SU-DHL-6 (cell line): Measurements from ENCODE around the gene TMEM204.

ENCODE experiments used
- H2AFZ ChIP-seq: fragments of 200-600 bp; sonication (generic); 2 replicates; pipeline ENCODE4 v1.6.1; 2014; ENCODE audit warnings: low read depth, mild to moderate bottlenecking, moderate library complexity, mixed read lengths, antibody characterized with exemption, low read length; ENCODE audit not compliant: severe bottlenecking
- H3F3A ChIP-seq: fragments of 200-600 bp; shearing (Covaris generic); 2 replicates; pipeline ENCODE4 v1.6.0; 2016; ENCODE audit warnings: antibody characterized with exemption, mild to moderate bottlenecking; ENCODE audit not compliant: insufficient read depth
- H3K27ac ChIP-seq: fragments of 200-600 bp; sonication (generic); 2 replicates; pipeline ENCODE4 v1.5.1; 2016; ENCODE audit warnings: low read depth, mild to moderate bottlenecking, low read length, moderate library complexity, mixed read lengths
- H3K27me3 ChIP-seq: fragments of 200-600 bp; sonication (generic), shearing (Covaris generic); 2 replicates; pipeline ENCODE4 v1.6.0; 2014; ENCODE audit warnings: mild to moderate bottlenecking, low read length
- H3K36me3 ChIP-seq: fragments of 200-600 bp; sonication (generic); 2 replicates; pipeline ENCODE4 v1.6.1; 2014; ENCODE audit warnings: mild to moderate bottlenecking, low read length, mixed read lengths
- H3K4me2 ChIP-seq: fragments of 300-600, 200-600 bp; shearing (Covaris generic), sonication (generic); 2 replicates; pipeline ENCODE4 v1.6.0; 2014; ENCODE audit warnings: low read length, low read depth, mild to moderate bottlenecking; ENCODE audit not compliant: poor library complexity, severe bottlenecking
- H3K4me3 ChIP-seq: fragments of 200-600 bp; sonication (generic); 2 replicates; pipeline ENCODE4 v1.5.1; 2014; ENCODE audit warnings: antibody characterized with exemption, low read length, mild to moderate bottlenecking, mixed read lengths; ENCODE audit not compliant: insufficient read depth, poor library complexity, severe bottlenecking
- H3K79me2 ChIP-seq: fragments of 200-600 bp; sonication (generic); 2 replicates; pipeline ENCODE4 v1.6.1; 2014; ENCODE audit warnings: mild to moderate bottlenecking, low read length, moderate library complexity; ENCODE audit not compliant: insufficient read depth
- H3K9ac ChIP-seq: fragments of 200-600 bp; sonication (generic); 2 replicates; pipeline ENCODE4 v1.7.0; 2014; ENCODE audit warnings: mild to moderate bottlenecking, low read length
- H3K9me2 ChIP-seq: fragments of 200-600 bp; sonication (generic); replicated peaks from 2 replicates; pipeline ENCODE4 v1.6.1; 2014; ENCODE audit warnings: low read length; ENCODE audit not compliant: insufficient read depth
- H3K9me3 ChIP-seq: fragments of 200-600 bp; sonication (generic); 2 replicates; pipeline ENCODE4 v1.6.1; 2014; ENCODE audit warnings: low read length, mixed read lengths; ENCODE audit not compliant: insufficient read depth
- H4K20me1 ChIP-seq: fragments of 200-600 bp; sonication (generic); 2 replicates; pipeline ENCODE4 v1.6.1; 2014; ENCODE audit warnings: low read depth, mild to moderate bottlenecking, antibody characterized with exemption, low read length, moderate library complexity, mixed read lengths
- EZH2phosphoT487 ChIP-seq: fragments of 200-600 bp; sonication (generic), shearing (Covaris generic); conservative IDR thresholded peaks from 2 replicates; pipeline ENCODE4 v1.6.1; 2018; ENCODE audit warnings: mild to moderate bottlenecking, antibody characterized with exemption, low read length, moderate library complexity, mixed read lengths
- TF ChIP-seq, protein P1 (sequence below): fragments of 200-600 bp; sonication (generic); IDR thresholded peaks from one replicate; pipeline ENCODE4 v1.5.1; 2017; ENCODE audit warnings: antibody characterized with exemption, mild to moderate bottlenecking, low read length, moderate library complexity; ENCODE audit not compliant: insufficient read depth, poor library complexity, severe bottlenecking

TMEM204 gene

DNA sequence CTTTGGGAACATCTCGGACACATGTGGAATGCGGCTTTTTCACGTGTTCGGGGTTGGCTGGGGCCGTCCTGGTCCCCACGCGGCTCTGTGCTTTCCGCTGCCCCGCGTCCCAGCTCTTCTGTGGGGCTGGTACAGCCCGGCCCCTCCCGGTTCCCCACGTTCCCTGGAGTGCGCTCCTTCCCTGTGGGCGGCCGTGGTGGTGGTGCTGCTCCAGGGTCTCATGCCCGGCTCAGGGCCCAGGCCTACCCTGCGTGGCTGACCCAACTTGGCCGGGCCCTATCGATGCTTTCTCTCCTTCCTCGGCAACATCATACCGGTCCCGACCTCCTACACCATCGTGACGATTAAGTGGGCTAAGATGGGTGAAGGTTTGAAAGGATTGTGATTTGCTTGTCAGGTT is 37.0 kb upstream of the TMEM204 start:
- Histone ChIP-seq H3K9ac (no peak overlapping the region), H3K27ac (no peak overlapping the region), H2AFZ (no peak overlapping the region), H3F3A (no peaks in the 10 kb centered on the region), H3K36me3 (no peaks in the 10 kb centered on the region), H4K20me1 (no peaks in the 10 kb centered on the region), H3K9me3 (no peaks in the 10 kb centered on the region), H3K4me3 (no peak overlapping the region), H3K79me2 (peaks cover 13% of the 10 kb centered on the region; the same call in 1 of the 2 replicates), H3K9me2 (no peaks in the 10 kb centered on the region), H3K27me3 (no peaks in the 10 kb centered on the region), H3K4me2 (no peak overlapping the region)
- TF ChIP-seq EZH2phosphoT487, result no peak
- TF ChIP-seq, protein P1, sequence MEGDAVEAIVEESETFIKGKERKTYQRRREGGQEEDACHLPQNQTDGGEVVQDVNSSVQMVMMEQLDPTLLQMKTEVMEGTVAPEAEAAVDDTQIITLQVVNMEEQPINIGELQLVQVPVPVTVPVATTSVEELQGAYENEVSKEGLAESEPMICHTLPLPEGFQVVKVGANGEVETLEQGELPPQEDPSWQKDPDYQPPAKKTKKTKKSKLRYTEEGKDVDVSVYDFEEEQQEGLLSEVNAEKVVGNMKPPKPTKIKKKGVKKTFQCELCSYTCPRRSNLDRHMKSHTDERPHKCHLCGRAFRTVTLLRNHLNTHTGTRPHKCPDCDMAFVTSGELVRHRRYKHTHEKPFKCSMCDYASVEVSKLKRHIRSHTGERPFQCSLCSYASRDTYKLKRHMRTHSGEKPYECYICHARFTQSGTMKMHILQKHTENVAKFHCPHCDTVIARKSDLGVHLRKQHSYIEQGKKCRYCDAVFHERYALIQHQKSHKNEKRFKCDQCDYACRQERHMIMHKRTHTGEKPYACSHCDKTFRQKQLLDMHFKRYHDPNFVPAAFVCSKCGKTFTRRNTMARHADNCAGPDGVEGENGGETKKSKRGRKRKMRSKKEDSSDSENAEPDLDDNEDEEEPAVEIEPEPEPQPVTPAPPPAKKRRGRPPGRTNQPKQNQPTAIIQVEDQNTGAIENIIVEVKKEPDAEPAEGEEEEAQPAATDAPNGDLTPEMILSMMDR, result no peak

GRCh38 chr16:1497014-1497598 is 36.4 kb upstream of the TMEM204 start:
- Histone ChIP-seq H3K9me3 (no peaks in the 10 kb centered on the region), H3K4me2 (no peak overlapping the region), H3K27ac (no peak overlapping the region), H3K27me3 (no peaks in the 10 kb centered on the region), H3K36me3 (no peaks in the 10 kb centered on the region), H3F3A (no peaks in the 10 kb centered on the region), H3K79me2 (peaks cover 13% of the 10 kb centered on the region; the same call in 1 of the 2 replicates), H3K9me2 (no peaks in the 10 kb centered on the region), H4K20me1 (no peaks in the 10 kb centered on the region), H2AFZ (no peak overlapping the region), H3K9ac (no peak overlapping the region), H3K4me3 (no peak overlapping the region)
- TF ChIP-seq, protein P1, result no peak
- TF ChIP-seq EZH2phosphoT487, result no peak

DNA sequence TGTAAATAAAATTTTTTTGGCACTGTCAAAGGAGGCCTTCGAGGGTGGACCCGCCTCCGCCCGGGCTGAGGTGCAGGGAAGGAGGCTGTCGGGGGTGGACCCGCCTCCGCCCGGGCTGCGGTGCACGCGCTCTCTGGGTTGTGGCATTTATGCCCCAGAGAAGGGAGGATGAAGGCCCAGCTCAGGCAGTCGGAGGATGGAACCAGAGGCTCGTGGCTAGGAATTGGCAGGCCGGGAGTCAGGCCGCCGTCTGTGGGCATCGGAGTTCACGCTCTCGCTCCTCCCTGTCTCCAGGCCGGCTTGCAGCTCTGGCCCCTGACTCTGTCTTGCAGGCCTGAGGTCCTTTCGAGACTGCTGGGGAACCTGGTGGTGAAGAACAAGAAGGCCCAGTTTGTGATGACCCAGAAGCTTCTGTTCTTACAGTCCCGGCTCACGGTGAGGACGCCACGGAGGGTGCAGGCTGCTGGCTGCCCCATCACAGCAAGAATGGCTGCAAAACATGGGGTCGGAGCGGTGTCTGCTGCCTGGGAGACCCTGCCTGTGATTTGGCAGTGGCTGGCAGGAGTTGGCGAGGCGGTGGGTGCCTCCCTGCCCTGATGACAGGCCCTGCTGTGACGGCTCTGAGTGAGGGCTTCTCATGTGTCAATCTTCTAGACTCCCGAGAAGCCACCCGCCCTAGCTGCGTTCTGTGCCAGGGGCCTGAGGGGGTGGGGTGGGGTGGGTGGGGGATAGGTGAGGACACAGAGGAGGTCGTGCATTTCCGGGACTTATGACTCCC is 34.4 kb upstream of the TMEM204 start:
- Histone ChIP-seq H3K27ac (no peak overlapping the region), H3K27me3 (no peaks in the 10 kb centered on the region), H3K36me3 (no peaks in the 10 kb centered on the region), H3F3A (no peaks in the 10 kb centered on the region), H2AFZ (no peak overlapping the region), H3K4me3 (no peak overlapping the region), H3K9ac (no peak overlapping the region), H3K9me3 (no peaks in the 10 kb centered on the region), H3K9me2 (no peaks in the 10 kb centered on the region), H3K79me2 (peaks cover 8% of the 10 kb centered on the region; the same call in 1 of the 2 replicates), H4K20me1 (no peaks in the 10 kb centered on the region), H3K4me2 (no peak overlapping the region)
- TF ChIP-seq, protein P1, result no peak
- no peak for TF ChIP-seq EZH2phosphoT487
